Measurements from ENCODE around the gene ANKS1A.
"Not testable (repeated sequence)": the region's sequence is repeated elsewhere in the genome, so short reads cannot be mapped to it uniquely, and the experiment has no call there.

ANKS1A gene

DNA sequence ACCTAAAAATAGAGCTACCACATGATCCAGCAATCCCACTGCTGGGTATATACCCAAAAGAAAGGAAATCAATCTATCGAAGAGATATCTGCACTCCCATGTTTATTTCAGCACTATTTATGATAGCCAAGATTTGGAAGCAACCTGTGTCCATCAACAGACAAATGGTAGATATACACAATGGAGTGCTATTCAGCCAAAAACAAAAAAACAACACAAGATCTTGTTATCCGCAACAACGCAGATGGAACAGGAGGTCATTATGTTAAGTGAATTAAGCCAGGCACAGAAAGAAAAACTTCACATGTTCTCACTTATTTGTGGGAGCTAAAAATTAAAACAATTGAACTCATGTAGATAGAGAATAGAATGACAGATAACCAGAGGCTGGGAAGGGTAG lies 249.1 kb downstream of the ANKS1A start:
- not testable (repeated sequence) for DNase-seq

DNA sequence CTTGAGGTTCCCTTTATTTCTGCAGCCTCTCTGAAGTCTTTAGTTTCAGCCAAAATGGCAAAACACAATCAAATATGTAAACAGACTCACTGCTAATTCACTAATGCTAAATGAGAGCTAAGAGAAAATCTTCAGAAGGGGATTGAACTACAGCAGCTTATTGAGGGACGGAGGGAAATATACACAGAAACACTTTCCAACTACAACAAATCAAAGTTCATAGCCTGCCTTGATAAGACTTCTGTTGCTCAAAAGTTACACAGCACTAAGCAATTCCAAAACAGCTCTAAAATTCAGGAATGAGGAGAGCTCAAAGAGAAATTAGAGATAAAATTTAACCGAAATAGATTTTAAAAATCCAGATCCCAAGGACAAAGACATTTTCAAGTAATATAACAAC lies 250.4 kb downstream of the ANKS1A start:
- DNase-seq = no peak

GRCh38 chr6:35139924-35140638 lies 251.0 kb downstream of the ANKS1A start:
- peak; percentile 76 for DNase-seq

- DNase-seq = no peak
Observed at GRCh38 chr6:35140639-35141006, 251.6 kb downstream of the ANKS1A start.

Measured in fibroblast of skin of right biceps (primary cell).